Immature natural killer cell (primary cell): ENCODE results near the gene FGFBP3. TPM values are rescaled to one million over a fixed set of nuclear protein-coding genes. Genes with fewer than 3 reads are reported as not detected.

Experiments
- DNase-seq, 3 donors: peaks; one replicate each; pipeline ENCODE4 v3.0.0; 2022; ENCODE audit warnings: mixed read lengths in 1 of 3
- H3K27ac Mint-ChIP-seq, 6 donors: one replicate each; pipeline ENCODE4 v1.8.0; 2020; ENCODE audit warnings: mixed read lengths in 6 of 6, mild to moderate bottlenecking in 5 of 6, inconsistent platforms in 4 of 6, moderate library complexity in 3 of 6
- H3K27me3 Mint-ChIP-seq, 3 donors: one replicate each; pipeline ENCODE4 v1.8.0; 2020 to 2021; ENCODE audit warnings: low read depth in 3 of 3, mild to moderate bottlenecking in 3 of 3, mixed read lengths in 3 of 3, moderate library complexity in 3 of 3, inconsistent platforms in 1 of 3
- H3K36me3 Mint-ChIP-seq, 3 donors: one replicate each; pipeline ENCODE4 v1.8.0; 2020; ENCODE audit warnings: mixed read lengths in 3 of 3, inconsistent platforms in 2 of 3, mild to moderate bottlenecking in 2 of 3
- H3K4me1 Mint-ChIP-seq, 2 donors: one replicate each; pipeline ENCODE4 v1.8.0; 2020; ENCODE audit warnings: inconsistent platforms in 2 of 2, mild to moderate bottlenecking in 2 of 2, mixed read lengths in 2 of 2, moderate library complexity in 1 of 2
- H3K4me3 Mint-ChIP-seq, 5 donors: one replicate each; pipeline ENCODE4 v1.8.0; 2020; ENCODE audit warnings: mild to moderate bottlenecking in 5 of 5, mixed read lengths in 5 of 5, inconsistent platforms in 3 of 5, moderate library complexity in 3 of 5
- H3K9me3 Mint-ChIP-seq, 6 donors: one replicate each; pipeline ENCODE4 v1.8.0; 2020; ENCODE audit warnings: mild to moderate bottlenecking in 6 of 6, mixed read lengths in 6 of 6, inconsistent platforms in 4 of 6, moderate library complexity in 3 of 6
- polyA plus RNA-seq, 3 donors: library from polyadenylated mRNA; unstranded; fragments of 300-500 nt; fragmentation: Illumina TruSeq; gene quantifications; one replicate each; pipeline ENCODE4 v1.2.3, GENCODE V29; 2021

FGFBP3 gene
- polyA plus RNA-seq, 3 donors from 2014 or later, result 0.48 to 3.1 (median 3.1) TPM

DNA sequence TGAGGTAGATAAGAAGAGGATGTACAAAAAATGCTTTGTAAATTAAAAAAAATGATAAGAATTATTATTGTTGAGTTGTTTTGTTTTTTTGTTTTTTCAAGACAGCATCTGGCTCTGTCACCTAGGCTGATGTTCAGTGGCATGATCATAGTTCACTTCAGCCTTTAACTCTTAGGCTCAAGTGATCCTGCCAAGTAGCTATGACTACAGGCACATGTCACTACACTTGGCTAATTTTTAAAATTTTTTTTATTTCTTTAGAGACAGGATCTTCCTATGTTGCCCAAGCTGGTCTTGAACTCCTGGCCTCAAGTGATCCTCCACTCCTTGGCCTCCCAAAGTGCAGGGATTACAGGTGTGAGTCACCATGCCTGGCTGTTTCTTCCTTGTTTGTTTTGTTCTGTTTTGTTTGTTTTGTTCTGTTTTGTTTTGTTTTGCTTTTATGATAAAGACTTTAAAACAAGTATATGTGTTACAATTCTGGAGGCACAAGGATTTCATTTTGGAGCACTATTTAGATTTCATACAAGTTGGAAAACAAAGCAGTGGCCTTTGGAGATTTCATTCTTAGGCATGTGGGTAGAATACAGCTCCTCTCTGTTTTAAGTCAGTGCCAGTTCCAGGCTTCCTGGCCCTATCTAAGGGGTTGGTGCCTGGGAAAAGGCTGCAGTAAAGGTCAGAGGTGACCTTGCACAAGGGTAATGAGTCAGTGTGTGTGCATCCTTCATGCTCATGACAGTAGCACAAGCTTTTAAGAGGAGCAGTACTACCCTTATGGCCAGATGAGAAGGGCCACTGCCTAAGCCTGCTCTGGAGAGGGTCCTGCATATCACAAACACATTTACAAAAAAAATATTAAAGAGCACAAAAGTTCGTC is 17.9 kb downstream of the FGFBP3 start:
- Mint-ChIP-seq H3K27me3 (peaks cover 4 to 13% (median 6%) of the 10 kb centered on the region in 3 donors), H3K27ac (no peak overlapping the region), H3K4me3 (no peak overlapping the region), H3K9me3 (peaks cover 0 to 2% (median 0%) of the 10 kb centered on the region in 6 donors), H3K4me1 (peaks cover 9 to 21% of the 10 kb centered on the region in 2 donors), H3K36me3 (no peaks in the 10 kb centered on the region)
- DNase-seq, result no peak

DNA sequence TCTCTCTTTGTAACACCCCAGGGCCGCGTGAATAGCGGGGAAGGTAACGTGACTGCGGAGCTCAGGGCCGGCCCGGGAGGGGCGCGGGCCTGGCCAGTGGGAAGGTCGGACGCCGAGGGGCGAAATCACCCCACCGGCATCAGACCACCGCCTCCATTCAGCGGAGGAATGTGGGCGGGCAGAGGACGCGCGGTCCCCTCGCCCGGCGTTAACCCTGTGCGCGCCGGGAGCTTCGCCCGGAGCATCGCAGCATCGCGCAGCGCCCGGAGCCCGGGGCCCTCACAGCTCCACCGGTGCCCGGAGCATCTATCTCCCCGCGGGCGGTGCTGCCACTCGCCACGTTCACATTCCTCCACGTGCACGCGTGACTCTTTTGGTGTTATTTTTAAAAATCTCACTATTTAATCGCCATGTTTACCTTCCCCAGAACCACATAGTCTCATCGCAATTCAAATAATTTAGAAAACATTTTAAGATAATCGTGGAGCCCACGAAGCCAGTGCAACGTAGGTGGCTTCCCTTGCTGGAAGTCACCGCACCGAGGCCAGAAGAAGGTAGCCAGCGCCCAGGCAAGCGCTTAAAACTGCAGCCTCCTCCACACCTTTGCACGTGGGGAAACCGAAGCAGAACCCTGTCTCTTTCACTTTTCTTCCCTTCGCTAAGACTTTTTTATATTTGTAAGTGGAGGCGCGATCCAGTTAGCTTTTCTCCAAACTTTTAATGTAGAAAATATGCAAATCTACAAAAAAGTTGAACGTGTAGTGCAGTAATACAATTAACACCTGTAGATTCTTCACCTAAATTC is 21.8 kb downstream of the FGFBP3 start:
- peak in 2 of 3 donors; percentile 24 to 27 for DNase-seq
- peaks cover 0 to 2% (median 0%) of the 10 kb centered on the region in 6 donors for H3K9me3 Mint-ChIP-seq
- H3K27ac Mint-ChIP-seq, result peak overlapping the region in 4 of 6 donors; percentile 12 to 87 (median 52)
- peaks cover 4 to 13% (median 6%) of the 10 kb centered on the region in 3 donors for H3K27me3 Mint-ChIP-seq
- peaks cover 9 to 21% of the 10 kb centered on the region in 2 donors for H3K4me1 Mint-ChIP-seq
- H3K4me3 Mint-ChIP-seq, result peak overlapping the region; percentile 85 to 97 (median 93)
- H3K36me3 Mint-ChIP-seq, result no peaks in the 10 kb centered on the region

DNA sequence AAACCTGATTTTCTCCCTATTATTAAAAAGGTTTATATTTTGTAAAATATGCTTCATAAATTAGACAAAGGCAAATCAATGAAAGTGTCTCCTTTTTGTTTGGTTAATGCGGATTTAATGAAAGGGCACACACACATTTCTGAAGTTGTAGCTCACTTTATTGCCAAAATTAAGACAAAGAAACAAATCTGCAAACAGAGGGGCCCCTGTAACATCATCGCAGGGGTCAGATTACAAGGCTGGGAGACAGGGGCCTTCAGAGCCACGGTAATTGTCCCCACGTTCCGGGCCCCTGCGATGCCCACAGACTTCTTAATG is 22.4 kb downstream of the FGFBP3 start:
- no peak overlapping the region for H3K27ac Mint-ChIP-seq
- H3K9me3 Mint-ChIP-seq, result peaks cover 0 to 2% (median 0%) of the 10 kb centered on the region in 6 donors
- peak overlapping the region; percentile 73 to 93 (median 85) for H3K4me3 Mint-ChIP-seq
- no peak for DNase-seq
- H3K4me1 Mint-ChIP-seq, result peaks cover 9 to 21% of the 10 kb centered on the region in 2 donors
- H3K36me3 Mint-ChIP-seq, result no peaks in the 10 kb centered on the region
- peaks cover 4 to 13% (median 6%) of the 10 kb centered on the region in 3 donors for H3K27me3 Mint-ChIP-seq

GRCh38 chr10:91885362-91886079 is 23.8 kb downstream of the FGFBP3 start:
- Mint-ChIP-seq H3K36me3 (no peaks in the 10 kb centered on the region), H3K27ac (no peak overlapping the region), H3K4me1 (peaks cover 9 to 21% of the 10 kb centered on the region in 2 donors), H3K9me3 (peaks cover 0 to 2% (median 0%) of the 10 kb centered on the region in 6 donors), H3K4me3 (peak overlapping the region in 1 of 5 donors; percentile 2), H3K27me3 (peaks cover 4 to 13% (median 6%) of the 10 kb centered on the region in 3 donors)
- DNase-seq, result no peak

- DNase-seq, result no peak
- Mint-ChIP-seq H3K27me3 (peaks cover 4 to 13% (median 6%) of the 10 kb centered on the region in 3 donors), H3K9me3 (peaks cover 0 to 2% (median 0%) of the 10 kb centered on the region in 6 donors), H3K4me1 (peaks cover 9 to 20% of the 10 kb centered on the region in 2 donors), H3K4me3 (no peak overlapping the region), H3K36me3 (no peaks in the 10 kb centered on the region), H3K27ac (no peak overlapping the region)
Measured at GRCh38 chr10:91884536-91884935, 24.8 kb downstream of the FGFBP3 start.

- DNase-seq, result no peak
- H3K27me3 Mint-ChIP-seq, result peaks cover 2 to 10% (median 6%) of the 10 kb centered on the region in 3 donors
- H3K4me1 Mint-ChIP-seq, result peaks cover 9 to 15% of the 10 kb centered on the region in 2 donors
- no peak overlapping the region for H3K27ac Mint-ChIP-seq
- no peaks in the 10 kb centered on the region for H3K36me3 Mint-ChIP-seq
- H3K4me3 Mint-ChIP-seq, result no peak overlapping the region
- peaks cover 0 to 2% (median 0%) of the 10 kb centered on the region in 6 donors for H3K9me3 Mint-ChIP-seq
Measured at GRCh38 chr10:91883549-91884444, 25.5 kb downstream of the FGFBP3 start.

- Mint-ChIP-seq H3K4me1 (no peaks in the 10 kb centered on the region), H3K9me3 (peaks cover 0 to 2% (median 0%) of the 10 kb centered on the region in 6 donors), H3K27me3 (peaks cover 0 to 4% (median 0%) of the 10 kb centered on the region in 3 donors), H3K4me3 (no peak overlapping the region), H3K27ac (no peak overlapping the region), H3K36me3 (no peaks in the 10 kb centered on the region)
- DNase-seq, result no peak
Measured at GRCh38 chr10:91880310-91880709, 29.0 kb downstream of the FGFBP3 start.

DNA sequence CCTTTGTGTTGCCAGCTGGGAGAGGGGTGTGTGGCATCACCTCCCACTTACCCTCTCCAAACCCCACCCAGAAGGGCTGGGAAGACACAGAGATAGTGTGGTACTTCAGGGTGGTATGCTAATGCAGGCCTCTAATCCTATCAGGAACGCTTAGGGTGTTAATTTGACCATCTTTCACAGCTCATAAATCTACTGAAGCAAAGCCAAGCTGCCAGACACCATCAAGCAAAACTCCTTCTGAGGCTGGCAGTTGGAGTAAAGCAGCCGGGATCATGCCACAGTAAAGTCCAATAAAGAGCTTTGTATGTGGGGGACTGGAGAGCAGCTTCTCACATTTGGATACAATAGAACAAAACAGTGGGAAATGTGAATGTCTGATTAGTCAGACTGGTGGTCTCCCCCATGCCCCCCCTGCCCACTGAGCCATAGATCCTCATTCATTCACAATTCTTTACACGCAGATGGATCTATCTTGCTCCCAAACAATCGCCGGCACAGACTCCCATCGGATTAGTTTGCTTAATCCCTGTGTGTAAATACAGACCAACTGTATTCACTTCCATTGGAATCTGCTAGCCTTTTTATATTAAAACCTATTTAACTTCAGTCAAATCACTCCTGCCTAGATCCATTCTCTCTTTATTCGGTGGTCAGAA is 29.6 kb downstream of the FGFBP3 start:
- Mint-ChIP-seq H3K27me3 (peaks cover 0 to 4% (median 0%) of the 10 kb centered on the region in 3 donors), H3K36me3 (no peaks in the 10 kb centered on the region), H3K9me3 (peaks cover 0 to 2% (median 0%) of the 10 kb centered on the region in 6 donors), H3K27ac (no peak overlapping the region), H3K4me3 (no peak overlapping the region), H3K4me1 (no peaks in the 10 kb centered on the region)
- no peak for DNase-seq

- Mint-ChIP-seq H3K4me3 (no peak overlapping the region), H3K9me3 (no peaks in the 10 kb centered on the region), H3K36me3 (no peaks in the 10 kb centered on the region), H3K27ac (no peak overlapping the region), H3K4me1 (no peaks in the 10 kb centered on the region), H3K27me3 (peaks cover 0 to 5% (median 4%) of the 10 kb centered on the region in 3 donors)
- no peak for DNase-seq
Measured at GRCh38 chr10:91875779-91876178, 33.5 kb downstream of the FGFBP3 start.

DNA sequence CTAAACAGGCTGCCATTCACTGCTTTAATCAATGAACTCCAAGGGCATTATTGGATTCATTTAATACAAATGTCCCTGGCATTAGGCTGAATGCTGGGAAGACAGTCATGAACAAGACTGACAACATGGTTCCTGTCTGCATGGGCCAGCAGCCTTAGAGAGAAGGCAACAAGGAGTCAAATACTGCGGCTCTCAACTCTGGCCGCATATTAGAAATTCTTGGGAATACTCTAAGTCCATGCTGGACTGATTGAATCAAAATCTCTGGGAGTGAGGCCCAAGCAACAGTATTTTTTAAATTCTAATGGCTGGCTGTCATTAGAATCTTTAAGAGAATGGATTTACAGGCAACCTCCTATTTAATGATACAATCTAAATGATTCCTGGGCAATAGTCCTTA is 34.1 kb downstream of the FGFBP3 start:
- no peak overlapping the region for H3K4me3 Mint-ChIP-seq
- no peak overlapping the region for H3K27ac Mint-ChIP-seq
- no peaks in the 10 kb centered on the region for H3K4me1 Mint-ChIP-seq

GRCh38 chr10:91865562-91866081 is 43.7 kb downstream of the FGFBP3 start:
- H3K4me1 Mint-ChIP-seq, result no peaks in the 10 kb centered on the region
- H3K27ac Mint-ChIP-seq, result peak overlapping the region in 1 of 6 donors; percentile 15
- peaks cover 10 to 39% (median 11%) of the 10 kb centered on the region in 3 donors for H3K36me3 Mint-ChIP-seq
- peaks cover 0 to 1% (median 0%) of the 10 kb centered on the region in 6 donors for H3K9me3 Mint-ChIP-seq
- H3K27me3 Mint-ChIP-seq, result no peaks in the 10 kb centered on the region
- no peak for DNase-seq
- H3K4me3 Mint-ChIP-seq, result no peak overlapping the region

More for the DNA sequence above, 34.1 kb downstream of the FGFBP3 start:
- peaks cover 0 to 5% (median 1%) of the 10 kb centered on the region in 3 donors for H3K27me3 Mint-ChIP-seq
- no peaks in the 10 kb centered on the region for H3K9me3 Mint-ChIP-seq
- no peaks in the 10 kb centered on the region for H3K36me3 Mint-ChIP-seq
- DNase-seq, result no peak

GRCh38 chr10:91864744-91865143 is 44.5 kb downstream of the FGFBP3 start:
- H3K27ac Mint-ChIP-seq, result no peak overlapping the region
- no peak for DNase-seq
- H3K9me3 Mint-ChIP-seq, result peaks cover 0 to 1% (median 0%) of the 10 kb centered on the region in 6 donors
- H3K4me1 Mint-ChIP-seq, result no peaks in the 10 kb centered on the region
- no peaks in the 10 kb centered on the region for H3K27me3 Mint-ChIP-seq
- peaks cover 10 to 45% (median 11%) of the 10 kb centered on the region in 3 donors for H3K36me3 Mint-ChIP-seq
- H3K4me3 Mint-ChIP-seq, result no peak overlapping the region
